LNCaP clone FGC (cell line): Measurements from ENCODE around the gene COL8A1.

ENCODE experiments used
- DNase-seq: peaks from one replicate; pipeline ENCODE4 v3.0.0-alpha.2; 2011; ENCODE audit warnings: low read depth
- H3K4me3 ChIP-seq: 2 replicates; pipeline ENCODE4 v1.5.1; 2011; ENCODE audit warnings: mild to moderate bottlenecking, low read depth, low read length, control low read depth
- CTCF ChIP-seq: IDR thresholded peaks from 2 replicates; pipeline ENCODE4 v1.5.1; 2012; ENCODE audit warnings: mild to moderate bottlenecking; ENCODE audit not compliant: control insufficient read depth, insufficient read depth; ENCODE audit errors: extremely low read depth

Gene COL8A1

GRCh38 chr3:99686955-99687612 lies 48.7 kb downstream of the COL8A1 start:
- peak; percentile 85 for TF ChIP-seq CTCF
- no peak overlapping the region for H3K4me3 ChIP-seq
- peak; percentile 21 for DNase-seq

GRCh38 chr3:99690761-99691369 lies 52.5 kb downstream of the COL8A1 start:
- DNase-seq = no peak
- no peak overlapping the region for H3K4me3 ChIP-seq
- TF ChIP-seq CTCF = no peak

GRCh38 chr3:99693636-99694035 lies 55.2 kb downstream of the COL8A1 start:
- TF ChIP-seq CTCF = no peak
- H3K4me3 ChIP-seq = no peak overlapping the region
- no peak for DNase-seq

GRCh38 chr3:99696497-99696896 lies 58.1 kb downstream of the COL8A1 start:
- no peak for DNase-seq
- TF ChIP-seq CTCF = no peak

GRCh38 chr3:99697250-99697649 lies 58.9 kb downstream of the COL8A1 start:
- no peak for TF ChIP-seq CTCF
- no peak overlapping the region for H3K4me3 ChIP-seq
- no peak for DNase-seq

More at GRCh38 chr3:99696497-99696896, 58.1 kb downstream of the COL8A1 start:
- no peak overlapping the region for H3K4me3 ChIP-seq

- no peak overlapping the region for H3K4me3 ChIP-seq
- no peak for DNase-seq
- TF ChIP-seq CTCF = no peak
Measured at GRCh38 chr3:99698932-99699331, 60.5 kb downstream of the COL8A1 start.

GRCh38 chr3:99699841-99700240 lies 61.4 kb downstream of the COL8A1 start:
- no peak for DNase-seq
- TF ChIP-seq CTCF = no peak

More at GRCh38 chr3:99699841-99700240, 61.4 kb downstream of the COL8A1 start:
- no peak overlapping the region for H3K4me3 ChIP-seq
